IPS DF 4.7 (cell line): ENCODE results near the gene TDRD7.

ENCODE experiments used
- DNase-seq: peaks from one replicate; pipeline ENCODE4 v3.0.0-alpha.2; 2013; ENCODE audit warnings: low spot score; ENCODE audit errors: extremely low read depth

Gene TDRD7

DNA sequence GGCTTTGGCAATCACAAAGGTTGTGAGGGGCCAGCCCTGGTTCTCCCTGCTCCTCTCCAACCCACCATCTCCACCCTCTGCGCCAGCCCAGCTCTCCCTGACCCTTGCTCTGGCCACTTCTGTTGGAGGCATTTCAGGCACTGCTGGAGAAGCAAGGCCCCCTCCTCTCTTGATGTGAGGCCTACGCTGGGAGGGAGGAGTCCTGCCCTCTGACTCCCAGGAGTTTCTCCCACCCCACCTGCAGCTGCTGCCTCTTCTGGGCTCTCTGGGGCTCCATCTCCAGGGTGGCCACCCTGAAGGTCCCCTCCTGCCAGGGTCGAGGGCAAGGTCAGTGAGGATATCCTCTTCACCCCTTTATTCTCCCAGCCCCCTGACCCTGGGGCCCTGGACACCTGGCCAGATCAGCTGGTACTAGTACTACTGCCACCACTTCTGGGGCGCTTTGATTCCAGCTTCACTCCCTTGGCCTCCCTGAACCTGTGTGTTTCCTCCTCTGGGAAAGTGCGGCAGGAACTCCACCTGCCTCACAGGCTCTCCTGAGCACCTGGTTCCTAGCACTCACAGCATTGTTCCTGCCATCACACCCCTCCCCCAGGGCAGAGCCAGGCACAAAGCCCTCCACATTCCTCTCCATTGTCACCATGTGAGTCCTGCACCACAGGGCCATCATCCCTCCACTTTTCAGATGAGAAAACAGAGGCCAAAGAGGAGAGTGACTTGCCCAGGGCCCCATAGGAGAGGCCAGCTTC, 23.8 kb upstream of the TDRD7 start:
- DNase-seq, result no peak

DNA sequence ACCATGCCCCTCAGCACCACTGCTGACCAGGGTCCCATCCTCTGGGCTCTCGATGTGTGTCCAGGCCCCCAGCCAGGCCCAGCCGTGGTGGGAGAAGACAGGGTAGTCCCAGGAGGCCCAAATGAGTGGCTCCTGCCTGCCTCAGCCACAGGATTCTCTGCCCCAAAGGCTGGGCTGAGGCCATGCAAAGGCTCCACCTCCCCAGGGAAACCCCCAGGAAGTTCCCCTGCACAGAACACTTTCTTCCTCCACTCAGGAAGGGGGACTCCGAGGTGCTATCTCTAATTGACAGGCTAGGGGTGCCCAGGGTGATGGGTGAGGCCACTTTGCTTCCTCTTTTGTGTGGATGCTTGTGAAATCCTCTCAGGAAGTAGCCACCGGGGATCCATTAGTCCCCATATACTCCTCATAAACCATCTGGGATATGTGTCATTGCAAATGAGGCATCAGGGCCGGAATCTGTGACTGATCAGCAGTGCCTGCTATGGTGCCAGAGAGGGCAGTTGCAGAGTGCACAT, 23.1 kb upstream of the TDRD7 start:
- no peak for DNase-seq

DNA sequence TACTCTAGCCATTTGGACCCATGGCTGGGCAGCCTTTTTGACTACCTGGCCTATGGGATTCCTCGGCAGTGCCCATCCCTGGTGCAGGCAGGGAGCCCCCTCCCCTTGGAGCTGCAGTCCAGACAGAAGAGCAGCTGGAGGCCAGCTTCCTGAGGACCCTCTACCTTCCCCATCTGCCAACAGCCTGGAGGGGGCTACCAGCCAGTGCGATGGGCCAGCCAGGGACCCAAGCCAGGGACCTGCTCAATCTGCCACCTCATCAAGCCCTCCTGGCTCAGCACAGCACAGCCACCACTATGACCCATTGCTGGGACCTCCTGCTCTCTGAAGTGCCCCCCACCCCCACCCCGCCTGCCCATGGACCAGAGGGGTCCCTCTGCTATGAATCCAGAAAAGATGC, 22.6 kb upstream of the TDRD7 start:
- DNase-seq, result no peak

DNA sequence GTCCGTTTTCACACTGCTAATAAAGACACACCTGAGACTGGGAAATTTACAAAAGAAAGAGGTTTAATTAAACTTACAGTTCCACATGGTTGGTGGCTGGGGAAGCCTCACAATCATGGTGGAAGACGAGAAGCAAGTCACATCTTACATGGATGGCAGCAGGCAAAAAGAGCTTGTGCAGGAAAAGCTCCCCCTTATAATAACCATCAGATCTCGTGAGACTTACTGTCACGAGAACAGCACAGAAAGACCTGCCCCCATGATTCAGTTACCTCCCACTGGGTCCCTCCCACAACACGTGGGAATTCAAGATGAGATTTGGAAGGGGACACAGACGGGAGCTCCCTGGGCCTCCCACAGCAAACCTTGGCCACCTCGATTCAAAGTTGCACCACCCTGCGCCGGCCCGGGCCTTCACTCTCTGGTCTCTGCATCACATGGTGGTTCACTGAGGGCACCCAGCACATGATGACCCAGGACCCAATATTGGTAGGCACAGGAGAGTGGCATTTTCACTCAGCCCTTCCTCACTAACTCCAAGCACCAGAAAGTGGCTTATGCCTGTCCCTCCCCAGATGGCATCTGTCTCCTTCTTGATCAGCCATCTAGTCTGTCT, 21.0 kb upstream of the TDRD7 start:
- no peak for DNase-seq

DNA sequence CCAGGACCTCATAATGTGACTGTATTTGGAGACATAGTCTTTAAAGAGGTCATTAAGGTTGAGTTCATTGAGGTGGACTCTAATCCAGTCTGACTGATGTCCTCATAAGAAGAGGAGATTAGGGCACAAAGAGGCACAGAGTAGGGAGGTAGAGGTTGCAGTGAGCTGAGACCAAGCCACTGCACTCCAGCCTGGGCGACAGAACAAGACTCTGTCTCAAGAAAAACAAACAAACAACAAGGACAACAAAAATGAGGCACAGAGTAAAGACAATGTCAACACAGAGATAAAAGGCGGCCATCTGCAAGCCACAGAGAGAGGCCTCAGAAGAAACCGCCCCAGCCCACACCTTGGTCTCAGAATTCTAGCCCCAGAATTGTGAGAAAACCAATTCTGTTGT, 17.0 kb upstream of the TDRD7 start:
- no peak for DNase-seq

DNA sequence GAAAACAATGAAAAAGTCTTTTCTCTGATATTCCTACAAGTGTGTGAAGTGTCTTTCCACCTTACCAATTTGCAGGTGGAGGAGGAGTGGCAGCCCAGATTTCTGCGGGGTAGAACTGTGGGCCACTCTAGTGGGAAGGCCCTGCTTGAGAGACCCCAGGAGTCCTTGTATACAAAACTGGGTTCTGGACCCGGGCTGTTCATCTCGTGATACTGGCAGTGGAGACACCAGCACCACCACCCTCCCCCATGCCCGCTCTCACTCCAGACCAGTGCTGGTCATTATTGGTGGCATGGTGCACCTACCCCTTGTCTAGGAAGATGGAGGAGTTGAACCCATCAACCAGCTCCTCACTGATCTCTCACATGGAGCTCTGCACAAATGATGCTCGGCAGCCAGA, 16.2 kb upstream of the TDRD7 start:
- no peak for DNase-seq

DNA sequence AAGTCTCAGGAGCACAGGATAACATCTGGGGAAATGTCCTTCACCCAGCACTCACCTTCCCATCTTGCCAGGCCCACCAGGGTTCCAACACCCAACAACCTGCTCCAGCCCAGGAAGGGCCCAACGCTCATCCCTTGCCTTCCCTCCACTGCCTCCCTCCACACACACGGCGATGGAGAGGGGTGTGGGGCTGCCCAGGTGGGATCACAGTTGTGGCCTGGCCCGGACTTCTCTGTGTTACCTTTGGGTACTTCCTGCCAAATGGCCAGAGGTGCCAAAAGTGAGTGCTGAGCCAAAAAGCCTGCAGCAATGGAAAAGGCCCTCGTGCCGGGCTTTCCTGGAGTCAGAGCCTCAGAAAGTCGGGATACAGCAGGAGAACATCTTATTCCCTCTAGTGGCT, 15.6 kb upstream of the TDRD7 start:
- no peak for DNase-seq

DNA sequence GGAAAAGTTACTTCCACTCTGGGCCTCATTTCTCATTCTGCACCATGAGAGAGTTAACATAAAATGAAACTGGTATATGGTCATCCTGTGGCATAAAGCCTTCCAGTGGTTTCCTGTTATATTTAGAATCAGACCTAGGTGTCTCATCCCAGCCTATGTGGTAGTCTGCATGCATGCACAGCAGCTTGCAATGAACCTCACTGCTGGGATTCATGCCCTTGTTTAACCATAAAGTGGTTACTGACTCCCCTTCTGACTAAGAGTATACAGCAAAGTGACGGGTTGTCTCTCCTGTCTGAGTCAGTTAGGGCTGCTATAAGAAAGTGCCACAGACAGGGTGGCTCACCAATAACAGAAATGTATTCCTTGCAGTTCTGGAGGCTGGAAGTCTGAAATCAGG, 14.7 kb upstream of the TDRD7 start:
- no peak for DNase-seq

DNA sequence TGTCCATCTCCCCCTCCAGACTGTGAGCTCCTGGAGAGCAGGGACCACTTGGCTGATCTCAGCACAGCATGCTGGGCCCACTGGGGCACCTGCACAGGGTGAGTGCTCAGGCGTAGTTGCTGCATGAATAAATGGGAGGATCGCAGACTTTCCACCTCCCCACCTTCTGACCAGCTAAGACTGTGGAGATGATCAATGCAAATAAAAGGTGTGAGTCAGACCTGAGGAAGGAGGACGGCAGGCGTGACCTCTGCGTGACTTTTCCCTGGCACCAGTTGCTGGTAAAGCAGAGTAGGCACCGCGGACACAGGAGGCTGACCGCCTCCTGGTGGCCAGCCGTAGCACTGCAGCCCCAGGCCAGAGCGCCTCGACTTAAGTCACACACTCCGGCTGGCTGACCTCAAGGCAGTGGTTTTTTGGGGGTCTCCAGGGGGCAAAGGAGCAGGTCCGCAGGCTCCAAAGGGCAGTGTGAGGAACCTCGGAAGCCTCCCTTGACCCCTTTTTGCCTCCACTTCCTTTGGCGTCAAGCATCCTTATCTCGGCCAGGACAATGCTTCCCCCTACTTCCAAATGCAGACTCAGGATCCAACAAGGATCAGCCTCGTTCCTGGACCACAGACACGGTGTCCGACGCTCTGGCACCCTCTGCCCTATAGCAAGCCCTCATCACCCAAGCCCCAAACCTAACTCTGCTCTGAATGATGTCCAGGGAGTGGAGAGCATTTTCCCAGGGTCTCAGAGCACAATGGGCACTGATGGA, 12.7 kb upstream of the TDRD7 start:
- no peak for DNase-seq

DNA sequence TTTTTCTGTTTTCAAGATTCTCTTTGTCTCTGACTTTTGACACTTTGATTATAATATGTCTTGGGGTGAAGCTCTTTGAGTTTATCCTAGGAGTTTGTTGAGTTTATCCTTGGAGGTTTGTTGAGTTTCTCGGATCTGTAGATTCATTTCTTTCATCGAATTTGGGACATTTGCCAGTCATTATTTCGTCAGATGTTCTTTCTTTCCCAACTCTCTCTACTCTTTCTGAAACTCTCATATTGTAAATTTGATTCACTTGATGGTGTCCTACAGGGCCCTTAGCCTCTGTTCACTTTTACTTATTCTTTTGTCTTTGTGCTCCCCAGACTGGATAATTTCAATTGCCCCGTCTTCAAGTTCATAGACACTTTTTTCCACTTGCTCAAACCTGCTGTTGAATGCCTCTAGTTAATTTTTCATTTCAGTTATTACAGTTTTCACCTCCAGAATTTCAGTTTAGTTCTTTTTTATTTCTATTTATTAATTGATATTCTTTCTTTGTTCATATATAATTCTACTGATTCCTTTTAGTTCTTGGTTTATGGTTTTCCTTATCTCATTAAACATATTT, 8.1 kb upstream of the TDRD7 start:
- no peak for DNase-seq

DNA sequence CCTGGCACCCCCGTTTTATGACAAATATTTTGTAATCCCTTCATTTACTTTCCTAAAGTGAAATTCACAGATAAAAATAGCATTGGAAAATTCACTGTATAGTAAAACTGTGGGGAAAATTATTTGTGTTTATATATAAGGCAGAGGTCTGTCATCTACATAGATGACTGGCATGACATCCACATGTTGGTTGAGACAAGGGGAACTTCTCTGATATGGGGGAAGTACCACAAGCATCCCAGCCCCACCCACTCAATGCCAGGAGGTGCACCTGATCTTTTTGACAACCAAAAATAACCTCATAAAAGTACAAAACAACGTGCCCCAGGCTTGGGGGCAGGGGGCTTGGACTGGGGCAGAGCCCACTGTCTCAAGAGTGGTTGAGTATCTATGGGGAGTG, 6.3 kb upstream of the TDRD7 start:
- DNase-seq, result no peak

DNA sequence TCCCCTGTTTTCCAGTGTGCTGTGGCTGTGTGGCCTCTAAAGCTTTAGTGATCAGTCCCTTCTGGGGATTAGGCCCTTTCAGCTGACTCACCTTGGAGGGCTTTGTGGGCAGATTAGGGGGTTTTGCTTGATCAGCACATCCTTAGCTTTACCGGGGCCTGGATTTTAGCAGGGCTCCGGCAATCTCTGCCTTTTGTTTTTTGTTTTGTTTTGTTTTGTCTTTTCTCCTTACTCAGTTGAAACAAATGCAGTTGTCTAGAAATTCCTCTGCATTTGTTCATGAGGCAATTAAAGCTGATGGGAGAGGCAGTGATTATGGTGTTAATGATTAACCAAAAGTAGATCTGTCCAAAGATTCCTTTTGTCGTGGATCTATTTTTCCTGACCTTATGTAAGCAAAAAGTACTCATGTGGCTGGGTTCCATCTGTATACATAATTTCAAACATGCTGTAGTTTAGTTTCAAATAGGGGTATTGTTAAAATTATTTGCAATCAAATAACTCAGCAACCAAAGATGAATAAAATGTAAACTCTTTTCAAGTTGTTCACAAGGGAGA, 5.2 kb upstream of the TDRD7 start:
- no peak for DNase-seq

DNA sequence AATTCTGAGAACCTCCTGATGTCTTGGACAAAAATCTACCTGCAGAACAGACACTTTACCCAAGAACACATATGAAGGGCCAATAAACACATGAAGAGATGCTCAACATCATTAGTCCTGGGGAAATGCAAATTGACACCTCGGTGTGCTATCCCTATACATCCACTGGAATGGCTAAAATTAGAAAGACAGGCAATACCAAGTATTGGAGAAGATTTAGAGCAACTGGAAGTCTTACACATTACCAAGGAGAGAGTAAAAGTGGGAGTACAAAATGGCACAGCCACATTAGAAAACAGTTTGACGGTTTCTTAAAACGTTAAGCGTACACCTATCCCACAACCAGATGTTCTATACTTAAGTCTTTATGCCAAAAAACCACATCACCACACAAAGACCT, 3.3 kb upstream of the TDRD7 start:
- DNase-seq, result no peak

DNA sequence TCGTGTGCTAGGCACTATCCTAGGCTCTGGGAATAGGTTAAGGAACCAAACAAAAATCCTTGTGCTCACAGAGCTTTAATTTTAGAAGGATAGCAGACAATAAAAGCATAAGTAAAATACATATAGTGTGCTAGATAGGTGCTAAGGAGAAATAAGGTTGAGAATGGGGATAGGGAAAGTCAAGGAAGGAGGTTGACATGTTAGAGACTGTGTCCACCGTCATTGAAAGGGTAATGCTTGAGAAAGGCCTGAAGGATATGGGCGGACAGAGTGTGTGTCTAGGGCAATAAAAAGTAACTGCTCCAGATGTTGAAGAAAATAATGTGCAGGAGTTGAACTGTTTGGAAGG, 482 bp upstream of the TDRD7 start:
- DNase-seq, result no peak

DNA sequence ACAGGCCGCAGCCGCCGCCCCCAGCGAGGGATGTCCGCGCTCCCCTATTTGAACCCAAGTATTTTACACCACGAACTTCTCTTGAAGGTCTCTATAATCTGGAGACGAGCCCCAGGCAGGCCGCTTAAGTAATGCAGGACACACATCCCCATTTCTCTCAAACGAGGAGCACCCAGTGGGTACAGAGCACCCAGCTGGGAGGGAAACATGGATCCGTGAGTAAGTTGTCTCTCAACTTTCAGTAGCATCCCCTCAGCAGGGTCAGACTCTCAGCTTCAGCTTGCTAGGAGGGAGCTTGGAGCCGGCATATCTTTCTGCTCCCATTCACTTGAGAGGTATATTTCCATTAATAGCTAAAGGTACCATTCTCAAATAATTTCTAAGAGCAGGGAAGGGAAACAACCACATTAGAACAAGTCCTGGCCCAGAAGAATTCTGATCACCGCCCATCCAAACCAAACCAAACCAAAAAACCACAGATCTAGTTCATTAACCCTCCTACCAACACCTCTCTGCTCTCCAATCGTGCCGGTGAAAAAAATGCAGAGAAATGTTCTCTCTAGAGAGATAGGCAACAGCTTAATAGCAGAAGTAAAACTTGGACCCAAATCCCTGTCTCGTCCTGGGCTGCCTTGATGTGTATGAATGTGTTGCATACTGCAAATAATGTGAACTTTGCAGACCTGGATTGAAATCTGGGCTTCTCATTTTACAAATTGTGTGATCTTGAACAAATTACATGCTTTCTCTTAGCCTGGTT, 910 bp downstream of the TDRD7 start:
- DNase-seq, result no peak

DNA sequence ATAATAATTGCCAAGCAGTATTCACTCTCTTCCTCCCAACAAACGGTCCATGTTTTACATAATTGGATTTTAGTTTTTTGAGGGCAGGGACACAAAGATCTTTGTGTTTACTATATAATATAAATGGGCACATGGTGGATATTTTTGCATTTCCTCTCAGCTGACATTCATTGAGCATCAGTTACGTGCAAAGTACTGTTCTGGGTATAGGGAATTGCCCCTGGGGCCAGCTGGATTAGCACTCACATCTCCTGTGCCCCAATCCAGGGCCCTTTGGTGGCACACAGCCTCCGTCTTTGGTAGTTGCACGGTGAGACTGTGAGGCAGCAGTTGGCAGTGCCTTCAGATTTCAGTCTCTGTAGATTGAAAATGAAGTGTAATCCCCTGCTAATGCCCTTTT, 1.6 kb downstream of the TDRD7 start:
- no peak for DNase-seq

DNA sequence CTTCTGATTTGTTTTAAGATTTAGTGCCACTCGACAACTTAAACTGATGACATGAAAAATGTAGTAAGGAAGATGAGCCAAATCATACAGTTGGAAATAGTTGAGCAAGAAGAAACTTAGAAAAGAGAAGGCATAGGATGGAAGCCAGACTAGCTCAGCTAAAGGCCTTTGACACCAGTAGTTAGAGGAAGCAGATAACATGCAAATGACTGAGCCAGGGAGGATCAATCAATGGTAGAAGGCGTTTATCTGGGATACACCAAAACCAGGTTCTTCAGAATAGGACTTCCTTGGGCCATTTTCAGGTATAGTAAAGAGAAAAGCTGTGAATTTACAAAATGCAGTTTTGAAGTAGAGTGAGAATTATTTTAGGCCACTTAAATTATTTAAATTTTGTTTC, 3.2 kb downstream of the TDRD7 start:
- DNase-seq, result no peak

DNA sequence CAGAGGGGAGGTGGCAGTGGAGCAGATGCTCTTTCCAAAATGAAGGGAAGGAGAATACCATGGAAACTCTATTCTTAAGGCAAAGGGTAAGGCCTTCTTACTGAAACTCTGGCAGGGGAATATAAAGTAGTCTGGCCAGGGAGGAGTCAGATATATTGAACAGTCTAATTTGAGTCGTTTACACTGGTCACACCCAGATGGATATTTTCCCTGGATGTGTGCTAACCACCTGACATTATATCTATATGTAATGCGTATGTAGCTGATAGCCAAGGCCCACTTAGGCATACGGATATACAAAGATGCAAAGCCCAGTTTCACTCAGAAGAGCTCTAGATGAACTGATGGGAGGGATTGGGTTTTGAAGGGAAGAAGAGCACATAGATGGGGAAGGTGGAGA, 7.0 kb downstream of the TDRD7 start:
- no peak for DNase-seq

DNA sequence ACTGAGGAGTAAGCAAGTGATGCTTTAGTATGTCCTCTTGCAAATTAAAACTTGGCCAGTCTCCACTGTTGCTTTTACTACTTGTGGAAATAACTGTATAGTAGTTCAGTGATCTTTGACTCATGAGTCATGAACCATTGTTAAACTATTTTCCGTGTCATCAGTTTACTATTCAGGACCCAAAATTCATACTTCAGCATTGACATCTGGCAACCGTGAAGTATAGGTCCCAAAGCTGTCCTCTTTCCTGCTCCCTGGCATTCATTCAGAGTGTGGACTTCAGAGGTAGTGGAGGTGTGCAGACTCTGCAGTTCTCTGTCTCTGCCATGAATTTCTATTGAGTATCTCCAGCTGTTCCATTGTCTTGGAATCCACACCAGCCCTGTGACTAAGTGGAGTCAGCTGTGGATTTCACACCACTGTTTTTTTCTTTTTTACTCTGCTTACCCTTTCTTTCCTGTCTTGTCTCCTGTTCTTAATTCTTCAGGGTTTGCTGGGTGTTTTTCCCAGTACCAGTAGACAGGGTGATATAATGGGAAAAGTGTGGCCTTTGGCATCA, 7.5 kb downstream of the TDRD7 start:
- no peak for DNase-seq

DNA sequence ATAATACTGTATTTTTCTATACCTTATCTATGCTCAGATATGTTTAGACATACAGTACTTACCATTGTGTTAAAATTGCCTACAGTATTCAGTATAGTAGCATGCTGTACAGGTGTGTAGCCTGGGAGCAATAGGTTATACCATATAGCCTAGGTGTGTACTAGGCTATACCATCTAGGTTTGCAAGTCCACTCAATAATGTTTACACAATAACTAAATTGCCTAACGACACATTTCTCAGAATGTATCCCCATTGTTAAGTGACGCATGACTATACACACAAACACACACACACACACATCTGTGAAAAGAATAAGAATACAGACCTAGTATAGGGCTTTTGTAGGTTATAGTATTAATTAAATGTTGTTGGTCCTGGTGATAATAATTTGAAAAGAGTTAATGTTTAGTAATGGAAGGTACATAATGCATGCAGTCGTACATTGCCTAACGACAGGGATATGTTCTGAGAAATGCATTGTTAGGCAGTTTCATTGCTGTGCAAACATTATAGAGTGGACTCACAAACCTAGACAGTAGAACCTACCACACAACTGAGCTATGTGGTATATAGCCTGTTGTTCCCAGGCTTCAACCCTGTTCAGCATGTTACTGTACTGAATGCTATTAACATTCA, 13.6 kb downstream of the TDRD7 start:
- no peak for DNase-seq

DNA sequence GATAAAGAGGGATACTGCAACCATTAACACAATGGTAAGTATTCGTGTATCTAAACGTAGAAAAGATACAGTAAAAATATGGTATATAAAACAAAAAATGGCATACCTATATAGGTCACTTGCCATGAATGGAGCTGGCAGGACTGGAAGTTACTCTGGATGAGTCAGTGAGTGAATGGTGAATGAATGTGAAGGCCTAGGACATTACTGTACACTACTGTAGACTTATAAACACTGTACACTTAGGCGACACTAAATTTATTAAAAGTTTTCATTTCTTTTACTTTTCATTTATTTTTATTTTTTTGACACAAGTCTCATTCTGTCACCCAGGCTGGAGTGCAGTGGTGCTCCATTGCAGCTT, 14.1 kb downstream of the TDRD7 start:
- DNase-seq, result no peak
